Keratinocyte (primary cell): Measurements from ENCODE around the gene CDK15. TPM values are rescaled to one million over a fixed set of nuclear protein-coding genes. Genes with fewer than 3 reads are reported as not detected.
"Not testable (repeated sequence)": the region's sequence is repeated elsewhere in the genome, so short reads cannot be mapped to it uniquely, and the experiment has no call there.

Experiments used
- DNase-seq: peaks from one replicate; pipeline ENCODE4 v3.0.0-alpha.2; 2011; ENCODE audit warnings: low read depth, missing footprints, low spot score
- FAIRE-seq: peaks from 2 replicates; lab custom pipeline; 2011; peaks lifted over from hg19 to GRCh38; lab: Jason Lieb, UNC
- H2AFZ ChIP-seq: 2 replicates; pipeline ENCODE4 v1.6.0; 2012; ENCODE audit warnings: low read length, control low read depth, inconsistent platforms; ENCODE audit not compliant: control insufficient read depth
- H3K27ac ChIP-seq: 2 replicates; pipeline ENCODE4 v1.5.1; 2011; ENCODE audit warnings: low read length; ENCODE audit not compliant: control insufficient read depth, insufficient read depth
- H3K27me3 ChIP-seq: 3 replicates; pipeline ENCODE4 v1.6.0; 2011; ENCODE audit warnings: low read length; ENCODE audit not compliant: control insufficient read depth, insufficient read depth; ENCODE audit errors: extremely low read depth
- H3K36me3 ChIP-seq, 2 experiments: 2 replicates in 1 of 2; 3 replicates in 1 of 2; pipeline ENCODE4 v1.5.1; 2011; ENCODE audit warnings: low read length in 2 of 2, mild to moderate bottlenecking in 1 of 2; ENCODE audit not compliant: control insufficient read depth in 2 of 2, insufficient read depth in 2 of 2; ENCODE audit errors: extremely low read depth in 1 of 2
- H3K4me1 ChIP-seq: 3 replicates; pipeline ENCODE4 v1.5.1; 2011; ENCODE audit warnings: low read length; ENCODE audit not compliant: control insufficient read depth, insufficient read depth; ENCODE audit errors: extremely low read depth
- H3K4me2 ChIP-seq: 3 replicates; pipeline ENCODE4 v1.6.0; 2011; ENCODE audit warnings: low read depth, low read length; ENCODE audit not compliant: control insufficient read depth, insufficient read depth; ENCODE audit errors: extremely low read depth
- H3K4me3 ChIP-seq, 3 experiments: fragments of 200-600 bp in 1 of 3; sonication (generic) in 1 of 3; 2 replicates in 2 of 3; 3 replicates in 1 of 3; pipeline ENCODE4 v1.5.1; 2011 to 2016; ENCODE audit warnings: low read length in 3 of 3, mild to moderate bottlenecking in 3 of 3, control low read depth in 2 of 3, inconsistent platforms in 1 of 3, low read depth in 1 of 3, mixed read lengths in 1 of 3, mixed run types in 1 of 3, moderate library complexity in 1 of 3; ENCODE audit not compliant: control insufficient read depth in 2 of 3, insufficient read depth in 2 of 3; ENCODE audit errors: extremely low read depth in 1 of 3
- H3K79me2 ChIP-seq: 2 replicates; pipeline ENCODE4 v1.6.0; 2012; ENCODE audit warnings: low read length; ENCODE audit not compliant: control insufficient read depth, insufficient read depth
- H3K9ac ChIP-seq: 3 replicates; pipeline ENCODE4 v1.6.0; 2011; ENCODE audit warnings: low read length; ENCODE audit not compliant: control insufficient read depth, insufficient read depth; ENCODE audit errors: extremely low read depth
- H3K9me1 ChIP-seq: 3 replicates; pipeline ENCODE4 v1.6.0; 2011; ENCODE audit warnings: low read length; ENCODE audit not compliant: control insufficient read depth, insufficient read depth; ENCODE audit errors: extremely low read depth
- H3K9me3 ChIP-seq: 2 replicates; pipeline ENCODE4 v1.5.1; 2012; ENCODE audit warnings: low read depth, low read length; ENCODE audit not compliant: control insufficient read depth
- H4K20me1 ChIP-seq: 3 replicates; pipeline ENCODE4 v1.6.0; 2011; ENCODE audit warnings: low read length; ENCODE audit not compliant: control insufficient read depth, insufficient read depth; ENCODE audit errors: extremely low read depth
- EZH2 ChIP-seq: IDR thresholded peaks from one replicate; pipeline ENCODE4 v1.6.1; 2012; ENCODE audit warnings: inconsistent platforms, mild to moderate bottlenecking, low read length, moderate library complexity
- dilution Hi-C: fragments of 300-500 bp; cut with MboI; formaldehyde crosslinking; loops from one replicate; pipeline ENCODE4 v1.7.0; 2020; ENCODE audit warnings: low sequenced_read_pairs; ENCODE audit not compliant: extremely low pct_ligation_motif_present
- polyA plus RNA-seq, 5 experiments: library from polyadenylated mRNA; depleted of rRNA in 3 of 5; stranded (reverse) in 3 of 5; stranded (forward) in 1 of 5; unstranded in 1 of 5; fragments of >200 nt; gene quantifications; 1 replicate in 1 of 5; 2 replicates in 3 of 5; 3 replicates in 1 of 5; pipeline versions ENCODE4 v1.2.1 to v1.2.3, GENCODE V29; 2011 to 2012; ENCODE audit warnings: missing spikeins in 2 of 5, low read depth in 1 of 5, low replicate concordance in 1 of 5
- TF ChIP-seq, protein P1 (sequence below), 3 experiments: IDR thresholded peaks in 1 of 3; conservative IDR thresholded peaks in 1 of 3; optimal IDR thresholded peaks in 1 of 3; 2 replicates in 2 of 3; 3 replicates in 1 of 3; pipeline versions ENCODE3 to v1.5.1; 2011; ENCODE audit warnings: low read length in 3 of 3, mild to moderate bottlenecking in 3 of 3, moderate library complexity in 2 of 3, control low read depth in 1 of 3, inconsistent platforms in 1 of 3; ENCODE audit not compliant: insufficient read depth in 2 of 3; ENCODE audit errors: extremely low read depth in 1 of 3

Gene CDK15
- polyA plus RNA-seq, 1 donor (not counting 4 experiments of a cell fraction or from before 2014, with no cell fraction given), result 0.96 TPM

DNA sequence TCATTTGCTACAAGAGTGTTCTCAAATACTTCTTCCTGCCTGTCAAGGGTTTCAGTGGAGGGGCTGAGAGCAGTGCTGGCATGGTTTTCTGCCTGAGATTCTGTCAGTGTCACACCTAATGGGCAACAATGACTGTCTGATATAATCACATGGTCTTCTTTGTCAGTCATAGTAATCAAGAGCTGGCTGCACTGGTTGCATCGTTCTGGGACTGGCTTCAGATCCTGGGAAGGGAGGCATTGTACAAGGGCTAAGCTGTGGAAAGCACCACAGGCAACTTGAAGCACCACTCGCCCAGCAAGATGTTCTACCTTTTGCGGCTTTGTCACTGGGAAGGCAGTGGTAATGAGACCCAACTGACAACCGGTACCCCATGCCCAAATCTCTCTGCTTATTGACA, 45.2 kb upstream of the CDK15 start:
- H3K9me3 ChIP-seq, result no peaks in the 10 kb centered on the region
- TF ChIP-seq, protein P1, sequence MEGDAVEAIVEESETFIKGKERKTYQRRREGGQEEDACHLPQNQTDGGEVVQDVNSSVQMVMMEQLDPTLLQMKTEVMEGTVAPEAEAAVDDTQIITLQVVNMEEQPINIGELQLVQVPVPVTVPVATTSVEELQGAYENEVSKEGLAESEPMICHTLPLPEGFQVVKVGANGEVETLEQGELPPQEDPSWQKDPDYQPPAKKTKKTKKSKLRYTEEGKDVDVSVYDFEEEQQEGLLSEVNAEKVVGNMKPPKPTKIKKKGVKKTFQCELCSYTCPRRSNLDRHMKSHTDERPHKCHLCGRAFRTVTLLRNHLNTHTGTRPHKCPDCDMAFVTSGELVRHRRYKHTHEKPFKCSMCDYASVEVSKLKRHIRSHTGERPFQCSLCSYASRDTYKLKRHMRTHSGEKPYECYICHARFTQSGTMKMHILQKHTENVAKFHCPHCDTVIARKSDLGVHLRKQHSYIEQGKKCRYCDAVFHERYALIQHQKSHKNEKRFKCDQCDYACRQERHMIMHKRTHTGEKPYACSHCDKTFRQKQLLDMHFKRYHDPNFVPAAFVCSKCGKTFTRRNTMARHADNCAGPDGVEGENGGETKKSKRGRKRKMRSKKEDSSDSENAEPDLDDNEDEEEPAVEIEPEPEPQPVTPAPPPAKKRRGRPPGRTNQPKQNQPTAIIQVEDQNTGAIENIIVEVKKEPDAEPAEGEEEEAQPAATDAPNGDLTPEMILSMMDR (optimal IDR thresholded peaks at IDR 0.05 in 1 of 3, IDR thresholded peaks at IDR 0.05 in 1 of 3, conservative IDR thresholded peaks at IDR 0.05 in 1 of 3; ENCODE audit: extremely low read depth in 1 of 3, insufficient read depth in 2 of 3, low read length in 3 of 3), result no peak
- no peak for TF ChIP-seq EZH2
- no peak overlapping the region for H3K4me2 ChIP-seq
- no peak overlapping the region for H3K4me3 ChIP-seq
- no peak for FAIRE-seq
- no peaks in the 10 kb centered on the region for H4K20me1 ChIP-seq
- no peaks in the 10 kb centered on the region for H3K4me1 ChIP-seq
- DNase-seq, result no peak
- dilution Hi-C loops, result no loop called here
- H2AFZ ChIP-seq, result no peak overlapping the region
- peaks cover 20 to 21% of the 10 kb centered on the region in 2 experiments for H3K36me3 ChIP-seq
- no peak overlapping the region for H3K27ac ChIP-seq
- H3K9ac ChIP-seq, result no peak overlapping the region
- no peaks in the 10 kb centered on the region for H3K27me3 ChIP-seq
- no peaks in the 10 kb centered on the region for H3K79me2 ChIP-seq
- no peaks in the 10 kb centered on the region for H3K9me1 ChIP-seq

DNA sequence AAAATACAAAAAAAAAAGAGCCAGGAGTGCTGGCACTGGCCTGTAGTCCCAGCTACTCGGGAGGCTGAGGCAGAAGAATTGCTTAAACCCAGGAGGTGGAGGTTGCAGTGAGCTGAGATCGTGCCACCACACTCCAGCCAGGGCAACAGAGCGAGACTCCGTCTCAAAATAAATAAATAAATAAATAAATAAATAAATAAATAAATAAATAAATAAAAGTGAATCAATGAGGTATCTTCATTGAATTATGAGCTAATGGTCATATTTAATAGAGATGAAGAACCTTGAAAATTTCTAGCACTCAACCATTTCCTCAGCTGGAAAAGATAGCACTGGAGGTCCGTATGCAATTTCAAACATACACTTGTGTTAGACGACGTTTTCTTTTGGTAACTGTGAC, 41.9 kb upstream of the CDK15 start:
- H3K4me2 ChIP-seq, H2AFZ ChIP-seq, FAIRE-seq, H3K4me3 ChIP-seq, dilution Hi-C loops, H3K79me2 ChIP-seq, H3K9ac ChIP-seq, H3K9me1 ChIP-seq, H3K27me3 ChIP-seq, H3K9me3 ChIP-seq, H4K20me1 ChIP-seq, H3K4me1 ChIP-seq, H3K27ac ChIP-seq, DNase-seq: not testable (repeated sequence)
- H3K36me3 ChIP-seq, result peaks cover 10 to 21% of the 10 kb centered on the region in 2 experiments

DNA sequence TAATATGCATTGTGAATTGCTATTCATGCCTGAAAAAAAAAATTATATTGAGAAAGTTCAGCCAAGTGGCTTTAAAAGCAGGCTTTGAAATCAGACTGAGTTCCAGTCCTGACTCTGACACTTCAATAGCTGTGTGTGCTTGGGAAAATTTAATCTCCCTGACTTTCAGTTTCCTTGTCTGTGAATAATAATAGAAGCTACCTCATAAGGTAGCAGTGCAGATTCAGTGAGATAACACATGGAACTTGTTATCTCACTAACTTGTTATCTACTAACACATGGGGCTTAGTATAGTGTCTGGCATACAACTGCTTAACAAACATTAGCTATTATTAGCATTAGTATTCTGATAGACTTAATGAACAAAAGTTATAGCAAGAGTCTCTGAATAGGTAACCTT, 40.5 kb upstream of the CDK15 start:
- no peaks in the 10 kb centered on the region for H3K9me1 ChIP-seq
- no peaks in the 10 kb centered on the region for H4K20me1 ChIP-seq
- no peak overlapping the region for H3K4me3 ChIP-seq
- no peaks in the 10 kb centered on the region for H3K9me3 ChIP-seq
- DNase-seq (no peak), FAIRE-seq (no peak)
- no peak overlapping the region for H3K4me2 ChIP-seq
- H3K4me1 ChIP-seq, result no peaks in the 10 kb centered on the region
- no peak overlapping the region for H3K9ac ChIP-seq
- H3K79me2 ChIP-seq, result peaks cover 10% of the 10 kb centered on the region
- no peak for TF ChIP-seq EZH2
- TF ChIP-seq, protein P1 (optimal IDR thresholded peaks at IDR 0.05 in 1 of 3, IDR thresholded peaks at IDR 0.05 in 1 of 3, conservative IDR thresholded peaks at IDR 0.05 in 1 of 3; ENCODE audit: extremely low read depth in 1 of 3, insufficient read depth in 2 of 3, low read length in 3 of 3), result no peak
- H2AFZ ChIP-seq, result no peak overlapping the region
- H3K27ac ChIP-seq, result no peak overlapping the region
- dilution Hi-C loops, result no loop called here
- no peaks in the 10 kb centered on the region for H3K27me3 ChIP-seq
- peaks cover 8 to 21% of the 10 kb centered on the region in 2 experiments for H3K36me3 ChIP-seq
